Neural cell (in vitro differentiated cells): Measurements from ENCODE around the gene CCDC182. TPM values are rescaled to one million over a fixed set of nuclear protein-coding genes. Genes with fewer than 3 reads are reported as not detected.

Source experiments
- H2AFZ ChIP-seq: fragments of 200-600, 300-800 bp; sonication (generic), shearing (Covaris generic); 2 replicates; pipeline ENCODE4 v1.6.0; 2014; ENCODE audit warnings: low read depth, mild to moderate bottlenecking, antibody characterized with exemption, low read length, moderate library complexity
- H3F3A ChIP-seq: fragments of 200-600 bp; shearing (Covaris generic); 2 replicates; pipeline ENCODE4 v1.6.1; 2016; ENCODE audit warnings: mild to moderate bottlenecking, moderate library complexity, mixed read lengths, antibody characterized with exemption, low read length; ENCODE audit not compliant: insufficient read depth, poor library complexity, severe bottlenecking
- H3K27ac ChIP-seq: fragments of 200-600, 300-800 bp; sonication (generic), shearing (Covaris generic); 2 replicates; pipeline ENCODE4 v1.5.1; 2014; ENCODE audit warnings: mild to moderate bottlenecking, low read length, moderate library complexity
- H3K27me3 ChIP-seq: fragments of 300-800, 200-600 bp; sonication (generic), shearing (Covaris generic); 2 replicates; pipeline ENCODE4 v1.6.0; 2014; ENCODE audit warnings: mild to moderate bottlenecking, low read depth, low read length, moderate library complexity; ENCODE audit not compliant: insufficient read depth
- H3K36me3 ChIP-seq: fragments of 300-800, 200-600 bp; sonication (generic), shearing (Covaris generic); 2 replicates; pipeline ENCODE4 v1.5.1; 2014; ENCODE audit warnings: mild to moderate bottlenecking, antibody characterized with exemption, low read length, moderate library complexity; ENCODE audit not compliant: insufficient read depth
- H3K4me2 ChIP-seq: fragments of 300-800, 200-600 bp; sonication (generic), shearing (Covaris generic); 2 replicates; pipeline ENCODE4 v1.6.0; 2014; ENCODE audit warnings: mild to moderate bottlenecking, low read length
- H3K4me3 ChIP-seq: fragments of 300-800, 200-600 bp; sonication (generic), shearing (Covaris generic); 2 replicates; pipeline ENCODE4 v1.5.1; 2014; ENCODE audit warnings: mild to moderate bottlenecking, low read length, moderate library complexity
- H3K79me2 ChIP-seq: fragments of 200-600 bp; shearing (Covaris generic); replicated peaks from 2 replicates; pipeline ENCODE4 v1.6.0; 2014; ENCODE audit warnings: mild to moderate bottlenecking, low read length, moderate library complexity; ENCODE audit not compliant: insufficient read depth
- H3K9ac ChIP-seq: fragments of 300-800, 200-600 bp; sonication (generic), shearing (Covaris generic); 2 replicates; pipeline ENCODE4 v1.6.1; 2016; ENCODE audit warnings: mild to moderate bottlenecking, low read length, mixed read lengths
- H3K9me2 ChIP-seq: fragments of 200-600 bp; shearing (Covaris generic); 2 replicates; pipeline ENCODE4 v1.6.1; 2016; ENCODE audit warnings: mild to moderate bottlenecking, low read length, mixed read lengths; ENCODE audit not compliant: insufficient read depth
- H3K9me3 ChIP-seq: fragments of 200-600, 300-800 bp; sonication (generic), shearing (Covaris generic); 2 replicates; pipeline ENCODE4 v1.6.1; 2016; ENCODE audit warnings: mild to moderate bottlenecking, mixed run types, low read length, moderate library complexity, mixed read lengths
- H4K20me1 ChIP-seq: fragments of 200-600 bp; shearing (Covaris generic); 2 replicates; pipeline ENCODE4 v1.6.1; 2016; ENCODE audit warnings: mild to moderate bottlenecking, mixed run types; ENCODE audit not compliant: insufficient read depth
- EP300 ChIP-seq: fragments of 450-650 bp; conservative IDR thresholded peaks from 2 replicates; pipeline ENCODE4 v1.6.1; 2014; ENCODE audit warnings: antibody characterized with exemption, mild to moderate bottlenecking, moderate library complexity; ENCODE audit not compliant: poor library complexity, severe bottlenecking
- EZH2 ChIP-seq: fragments of 200-600, 300-800 bp; shearing (Covaris generic), sonication (generic); IDR thresholded peaks from 2 replicates; pipeline ENCODE4 v1.6.1; 2014; ENCODE audit warnings: antibody characterized with exemption, low read length, borderline replicate concordance, mild to moderate bottlenecking; ENCODE audit not compliant: insufficient read depth, poor library complexity, severe bottlenecking
- MXI1 ChIP-seq: fragments of 450-650 bp; conservative IDR thresholded peaks from 2 replicates; pipeline ENCODE4 v1.6.1; 2014; ENCODE audit warnings: antibody characterized with exemption, mild to moderate bottlenecking; ENCODE audit not compliant: poor library complexity, severe bottlenecking
- POLR2AphosphoS5 ChIP-seq: IDR thresholded peaks from 2 replicates; pipeline ENCODE4 v1.6.1; 2012
- RAD21 ChIP-seq: fragments of 450-650 bp; conservative IDR thresholded peaks from 2 replicates; pipeline ENCODE4 v1.6.1; 2014; ENCODE audit warnings: antibody characterized with exemption, mild to moderate bottlenecking, moderate library complexity
- REST ChIP-seq: IDR thresholded peaks from 2 replicates; pipeline ENCODE4 v1.6.1; 2012; ENCODE audit warnings: borderline replicate concordance
- SMC3 ChIP-seq: fragments of 450-650 bp; conservative IDR thresholded peaks from 2 replicates; pipeline ENCODE4 v1.6.1; 2014; ENCODE audit warnings: antibody characterized with exemption, mild to moderate bottlenecking, moderate library complexity; ENCODE audit not compliant: poor library complexity
- TAF1 ChIP-seq: IDR thresholded peaks from 2 replicates; pipeline ENCODE4 v1.6.1; 2012; ENCODE audit warnings: low read depth
- polyA plus RNA-seq: library from polyadenylated mRNA; depleted of rRNA; stranded (reverse); fragments of >200 nt; gene quantifications from 2 replicates; pipeline ENCODE4 v1.2.3, GENCODE V29; 2014
- TF ChIP-seq, protein P1 (sequence below): fragments of 450-650 bp; IDR thresholded peaks from 2 replicates; pipeline ENCODE4 v1.5.1; 2014; ENCODE audit warnings: antibody characterized with exemption, mild to moderate bottlenecking, moderate library complexity; ENCODE audit not compliant: poor library complexity, severe bottlenecking

CCDC182 gene
- polyA plus RNA-seq, 1 donor from 2014 or later, result not detected

GRCh38 chr17:57708410-57708809 is 36.7 kb downstream of the CCDC182 start:
- no peaks in the 10 kb centered on the region for H3K36me3 ChIP-seq
- H3K4me3 ChIP-seq, result peak overlapping the region; percentile 37
- H3K27ac ChIP-seq, result peak overlapping the region; percentile 81
- H4K20me1 ChIP-seq, result no peaks in the 10 kb centered on the region
- no peak overlapping the region for H3K4me2 ChIP-seq
- TF ChIP-seq, protein P1, sequence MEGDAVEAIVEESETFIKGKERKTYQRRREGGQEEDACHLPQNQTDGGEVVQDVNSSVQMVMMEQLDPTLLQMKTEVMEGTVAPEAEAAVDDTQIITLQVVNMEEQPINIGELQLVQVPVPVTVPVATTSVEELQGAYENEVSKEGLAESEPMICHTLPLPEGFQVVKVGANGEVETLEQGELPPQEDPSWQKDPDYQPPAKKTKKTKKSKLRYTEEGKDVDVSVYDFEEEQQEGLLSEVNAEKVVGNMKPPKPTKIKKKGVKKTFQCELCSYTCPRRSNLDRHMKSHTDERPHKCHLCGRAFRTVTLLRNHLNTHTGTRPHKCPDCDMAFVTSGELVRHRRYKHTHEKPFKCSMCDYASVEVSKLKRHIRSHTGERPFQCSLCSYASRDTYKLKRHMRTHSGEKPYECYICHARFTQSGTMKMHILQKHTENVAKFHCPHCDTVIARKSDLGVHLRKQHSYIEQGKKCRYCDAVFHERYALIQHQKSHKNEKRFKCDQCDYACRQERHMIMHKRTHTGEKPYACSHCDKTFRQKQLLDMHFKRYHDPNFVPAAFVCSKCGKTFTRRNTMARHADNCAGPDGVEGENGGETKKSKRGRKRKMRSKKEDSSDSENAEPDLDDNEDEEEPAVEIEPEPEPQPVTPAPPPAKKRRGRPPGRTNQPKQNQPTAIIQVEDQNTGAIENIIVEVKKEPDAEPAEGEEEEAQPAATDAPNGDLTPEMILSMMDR, result peak; percentile 44
- no peak for TF ChIP-seq SMC3
- no peaks in the 10 kb centered on the region for H3F3A ChIP-seq
- H3K27me3 ChIP-seq, result no peaks in the 10 kb centered on the region
- peak overlapping the region; percentile 48 for H2AFZ ChIP-seq
- no peaks in the 10 kb centered on the region for H3K9me2 ChIP-seq
- H3K9me3 ChIP-seq, result no peaks in the 10 kb centered on the region
- H3K9ac ChIP-seq, result peak overlapping the region; percentile 62
- no peaks in the 10 kb centered on the region for H3K79me2 ChIP-seq

- Histone ChIP-seq H3K79me2 (no peaks in the 10 kb centered on the region), H3K27ac (peak overlapping the region; percentile 81), H3K27me3 (no peaks in the 10 kb centered on the region), H4K20me1 (no peaks in the 10 kb centered on the region), H2AFZ (peak overlapping the region; percentile 48), H3K4me2 (no peak overlapping the region), H3K9me2 (no peaks in the 10 kb centered on the region), H3K9ac (peak overlapping the region; percentile 62), H3K4me3 (peak overlapping the region; percentile 37), H3K9me3 (no peaks in the 10 kb centered on the region), H3F3A (no peaks in the 10 kb centered on the region), H3K36me3 (no peaks in the 10 kb centered on the region)
- peak; percentile 39 for TF ChIP-seq SMC3
- TF ChIP-seq, protein P1, result no peak
- peak; percentile 24 for TF ChIP-seq MXI1
- no peak for TF ChIP-seq REST
- TF ChIP-seq EP300, result peak; percentile 37
- peak; percentile 41 for TF ChIP-seq TAF1
- TF ChIP-seq RAD21, result no peak
- TF ChIP-seq POLR2AphosphoS5, result peak; percentile 50
- no peak for TF ChIP-seq EZH2
These were observed 37.2 kb downstream of the CCDC182 start for GRCh38 chr17:57707892-57708291.
